RWPE2 (cell line): ENCODE data around the gene HIVEP1.

Source experiments
- ATAC-seq: fragments of 200-7000 bp; cut with Tn5 transposase; 3 replicates; pipeline ENCODE4 v1.9.1; 2021; ENCODE audit warnings: low read depth
- DNase-seq: peaks from one replicate; pipeline ENCODE4 v3.0.0-alpha.2; 2020; ENCODE audit warnings: low spot score
- H3K27ac ChIP-seq: fragments of 450-650 bp; 2 replicates; pipeline ENCODE4 v1.5.1; 2017; ENCODE audit warnings: mild to moderate bottlenecking; ENCODE audit not compliant: poor library complexity, severe bottlenecking
- H3K27me3 ChIP-seq: fragments of 250-450 bp; sonication (Bioruptor Pico); 2 replicates; pipeline ENCODE4 v1.5.1; 2021; ENCODE audit warnings: mild to moderate bottlenecking, moderate library complexity; ENCODE audit not compliant: insufficient read depth, poor library complexity, severe bottlenecking
- H3K36me3 ChIP-seq: fragments of 250-450 bp; sonication (Bioruptor Pico); 2 replicates; pipeline ENCODE4 v1.5.1; 2020; ENCODE audit warnings: low read depth, mild to moderate bottlenecking, moderate library complexity
- H3K4me1 ChIP-seq: fragments of 250-450 bp; sonication (Bioruptor Pico); 2 replicates; pipeline ENCODE4 v1.5.1; 2021; ENCODE audit warnings: mild to moderate bottlenecking, moderate library complexity; ENCODE audit not compliant: insufficient read depth, poor library complexity, severe bottlenecking
- H3K4me3 ChIP-seq: fragments of 250-450 bp; sonication (Bioruptor Pico); 2 replicates; pipeline ENCODE4 v1.5.1; 2021; ENCODE audit warnings: mild to moderate bottlenecking, moderate library complexity; ENCODE audit not compliant: severe bottlenecking
- H3K9me3 ChIP-seq: fragments of 250-450 bp; sonication (Bioruptor Pico); 2 replicates; pipeline ENCODE4 v1.5.1; 2021; ENCODE audit warnings: mild to moderate bottlenecking, moderate library complexity; ENCODE audit not compliant: severe bottlenecking
- TF ChIP-seq, protein P1 (sequence below): fragments of 450-650 bp; IDR thresholded peaks from one replicate; pipeline ENCODE4 v1.5.1; 2017; ENCODE audit warnings: mild to moderate bottlenecking, moderate library complexity; ENCODE audit not compliant: poor library complexity, severe bottlenecking

HIVEP1 gene

DNA sequence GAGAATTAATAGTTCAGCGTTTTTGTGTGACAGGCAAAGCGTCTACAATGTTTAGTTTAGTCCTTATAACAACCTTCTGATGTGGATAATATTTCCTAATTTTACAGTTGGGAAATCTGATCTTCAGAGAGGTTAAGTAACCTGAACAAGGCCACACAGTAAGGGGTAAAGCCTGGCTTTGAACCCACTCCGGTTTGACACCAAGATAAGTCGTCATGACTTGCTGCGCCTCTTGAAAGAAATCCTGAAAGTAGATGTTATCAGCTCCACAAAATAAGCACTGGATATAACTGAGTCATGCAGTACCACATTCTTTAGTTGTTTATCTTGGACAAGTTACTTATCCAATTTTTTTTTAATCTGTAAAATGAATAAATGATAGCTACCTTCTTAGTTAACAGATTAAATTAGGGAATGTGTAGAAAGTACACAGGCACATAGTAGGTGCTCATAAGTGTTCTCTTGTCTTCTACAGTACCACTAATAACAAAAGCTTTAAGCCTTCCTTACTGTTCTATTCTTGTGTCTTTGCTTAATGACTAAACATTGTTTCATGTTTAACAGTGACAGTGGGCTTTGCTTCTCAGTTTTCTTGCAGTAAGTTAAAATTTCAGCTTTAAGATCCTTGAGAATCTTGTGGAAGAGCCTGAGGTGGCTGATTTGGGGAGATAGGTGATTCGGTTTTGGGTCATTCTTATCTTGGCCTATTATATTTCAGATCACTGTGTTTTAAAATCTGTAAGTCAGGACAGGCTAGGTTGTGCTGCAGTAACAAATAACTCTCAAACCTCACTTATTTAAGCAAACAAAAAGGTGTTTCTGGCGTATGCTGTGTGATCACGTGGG, 2.1 kb downstream of the HIVEP1 start:
- H3K36me3 ChIP-seq = peaks cover 41% of the 10 kb centered on the region
- peaks cover 16% of the 10 kb centered on the region for H3K4me1 ChIP-seq
- no peaks in the 10 kb centered on the region for H3K27me3 ChIP-seq
- TF ChIP-seq, protein P1, sequence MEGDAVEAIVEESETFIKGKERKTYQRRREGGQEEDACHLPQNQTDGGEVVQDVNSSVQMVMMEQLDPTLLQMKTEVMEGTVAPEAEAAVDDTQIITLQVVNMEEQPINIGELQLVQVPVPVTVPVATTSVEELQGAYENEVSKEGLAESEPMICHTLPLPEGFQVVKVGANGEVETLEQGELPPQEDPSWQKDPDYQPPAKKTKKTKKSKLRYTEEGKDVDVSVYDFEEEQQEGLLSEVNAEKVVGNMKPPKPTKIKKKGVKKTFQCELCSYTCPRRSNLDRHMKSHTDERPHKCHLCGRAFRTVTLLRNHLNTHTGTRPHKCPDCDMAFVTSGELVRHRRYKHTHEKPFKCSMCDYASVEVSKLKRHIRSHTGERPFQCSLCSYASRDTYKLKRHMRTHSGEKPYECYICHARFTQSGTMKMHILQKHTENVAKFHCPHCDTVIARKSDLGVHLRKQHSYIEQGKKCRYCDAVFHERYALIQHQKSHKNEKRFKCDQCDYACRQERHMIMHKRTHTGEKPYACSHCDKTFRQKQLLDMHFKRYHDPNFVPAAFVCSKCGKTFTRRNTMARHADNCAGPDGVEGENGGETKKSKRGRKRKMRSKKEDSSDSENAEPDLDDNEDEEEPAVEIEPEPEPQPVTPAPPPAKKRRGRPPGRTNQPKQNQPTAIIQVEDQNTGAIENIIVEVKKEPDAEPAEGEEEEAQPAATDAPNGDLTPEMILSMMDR = no peak
- peak overlapping the region; percentile 57 for H3K4me3 ChIP-seq
- ATAC-seq (no peak), DNase-seq (no peak)
- H3K27ac ChIP-seq = peak overlapping the region; percentile 91
- no peaks in the 10 kb centered on the region for H3K9me3 ChIP-seq

DNA sequence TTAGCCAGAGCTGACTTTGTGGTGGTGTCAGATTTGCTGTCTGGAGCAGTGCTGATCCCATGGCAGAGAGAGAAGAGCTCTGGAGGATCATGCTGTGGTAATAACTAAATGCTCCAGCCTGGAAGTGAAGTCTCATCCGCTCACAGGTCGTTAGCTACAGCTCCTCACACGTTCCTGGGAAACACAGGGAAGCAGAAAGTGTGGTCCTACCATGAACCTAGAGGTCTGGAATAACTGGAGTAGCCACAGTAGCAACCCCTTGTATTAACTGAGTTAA, 2.7 kb downstream of the HIVEP1 start:
- ATAC-seq (no peak), DNase-seq (no peak)
- Histone ChIP-seq H3K4me1 (peaks cover 16% of the 10 kb centered on the region), H3K27ac (peak overlapping the region; percentile 91), H3K4me3 (no peak overlapping the region), H3K9me3 (no peaks in the 10 kb centered on the region), H3K27me3 (no peaks in the 10 kb centered on the region), H3K36me3 (peaks cover 41% of the 10 kb centered on the region)
- TF ChIP-seq, protein P1 = no peak

DNA sequence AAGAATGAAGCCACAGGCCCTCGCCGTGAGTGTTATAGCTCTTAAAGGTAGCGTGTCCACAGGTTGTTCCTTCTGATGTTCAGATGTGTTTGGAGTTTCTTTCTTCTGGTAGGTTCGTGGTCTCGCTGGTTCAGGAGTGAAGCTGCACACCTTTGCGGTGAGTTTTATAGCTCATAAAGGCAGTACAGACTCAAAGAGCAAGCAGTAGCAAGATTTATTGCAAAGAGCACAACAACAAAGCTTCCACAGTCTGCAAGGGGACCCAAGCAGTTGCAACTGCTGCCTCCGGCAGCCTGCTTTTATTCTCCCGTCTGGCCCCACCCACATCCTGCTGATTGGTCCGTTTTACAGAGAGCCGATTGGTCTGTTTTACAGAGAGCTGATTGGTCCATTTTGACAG, 5.2 kb downstream of the HIVEP1 start:
- no peaks in the 10 kb centered on the region for H3K9me3 ChIP-seq
- TF ChIP-seq, protein P1 = no peak
- no peak overlapping the region for H3K4me3 ChIP-seq
- DNase-seq (no peak), ATAC-seq (no peak)
- peaks cover 13% of the 10 kb centered on the region for H3K4me1 ChIP-seq
- H3K27me3 ChIP-seq = no peaks in the 10 kb centered on the region
- peaks cover 52% of the 10 kb centered on the region for H3K36me3 ChIP-seq
- no peak overlapping the region for H3K27ac ChIP-seq

DNA sequence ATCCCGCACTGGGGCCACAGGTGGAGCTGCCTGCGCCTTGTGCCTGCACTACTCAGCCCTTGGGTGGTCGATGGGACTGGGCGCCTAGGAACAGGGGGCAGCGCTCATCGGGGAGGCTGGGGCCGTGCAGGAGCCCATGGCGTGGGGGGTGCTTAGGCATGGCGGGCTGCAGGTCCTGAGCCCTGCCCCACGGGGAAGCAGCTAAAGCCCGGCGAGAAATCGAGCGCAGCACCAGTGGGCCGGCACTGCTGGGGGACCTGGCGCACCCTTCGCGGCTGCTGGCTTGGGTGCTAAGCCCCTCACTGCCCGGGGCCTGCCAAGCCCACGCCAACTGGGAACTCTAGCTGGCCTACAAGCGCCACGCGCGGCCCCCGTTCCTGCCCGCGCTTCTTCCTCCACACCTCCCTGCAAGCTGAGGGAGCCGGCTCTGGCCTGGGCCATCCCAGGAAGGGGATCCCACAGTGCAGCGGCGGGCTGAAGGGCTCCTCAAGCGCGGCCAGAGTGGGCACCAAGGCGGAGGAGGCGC, 5.8 kb downstream of the HIVEP1 start:
- TF ChIP-seq, protein P1 = no peak
- H3K4me3 ChIP-seq = no peak overlapping the region
- no peak for ATAC-seq
- H3K27me3 ChIP-seq = no peaks in the 10 kb centered on the region
- peaks cover 59% of the 10 kb centered on the region for H3K36me3 ChIP-seq
- peaks cover 13% of the 10 kb centered on the region for H3K4me1 ChIP-seq
- H3K9me3 ChIP-seq = no peaks in the 10 kb centered on the region
- H3K27ac ChIP-seq = no peak overlapping the region
- no peak for DNase-seq

DNA sequence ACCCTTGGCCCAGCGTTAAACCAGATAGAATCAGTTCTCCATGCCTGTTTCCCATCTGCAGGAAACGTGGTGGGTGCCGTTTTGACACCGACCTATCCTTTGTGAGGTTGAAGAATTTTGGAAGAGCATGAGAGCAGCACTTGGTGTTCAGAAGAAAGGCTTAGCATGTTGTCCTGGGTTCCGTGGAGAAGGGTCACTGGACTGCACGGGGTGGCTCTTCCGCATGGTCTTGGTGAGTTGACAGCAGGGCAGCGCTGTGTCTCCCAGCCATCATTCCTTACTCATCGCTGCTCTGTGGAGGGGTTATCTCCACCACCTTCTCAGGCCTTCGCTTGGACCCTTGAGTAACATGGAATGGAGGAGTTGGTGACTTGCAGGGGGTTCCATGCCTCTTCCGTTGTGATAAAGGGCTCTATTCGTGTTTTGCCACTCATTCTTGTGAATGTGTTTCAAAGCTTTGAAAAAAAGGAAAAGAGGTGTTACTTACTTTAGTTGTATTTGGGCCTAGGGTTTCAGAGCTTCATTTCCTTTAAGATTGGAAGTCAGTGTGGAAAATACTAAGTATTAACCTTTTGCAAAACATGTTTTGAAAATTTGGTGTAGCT, 8.2 kb downstream of the HIVEP1 start:
- H3K4me1 ChIP-seq = peaks cover 16% of the 10 kb centered on the region
- no peaks in the 10 kb centered on the region for H3K9me3 ChIP-seq
- no peak overlapping the region for H3K4me3 ChIP-seq
- TF ChIP-seq, protein P1 = no peak
- no peaks in the 10 kb centered on the region for H3K27me3 ChIP-seq
- H3K27ac ChIP-seq = no peak overlapping the region
- no peak for ATAC-seq
- peaks cover 54% of the 10 kb centered on the region for H3K36me3 ChIP-seq
- no peak for DNase-seq
